Measurements from ENCODE around the gene CHRNA9.

Gene CHRNA9

DNA sequence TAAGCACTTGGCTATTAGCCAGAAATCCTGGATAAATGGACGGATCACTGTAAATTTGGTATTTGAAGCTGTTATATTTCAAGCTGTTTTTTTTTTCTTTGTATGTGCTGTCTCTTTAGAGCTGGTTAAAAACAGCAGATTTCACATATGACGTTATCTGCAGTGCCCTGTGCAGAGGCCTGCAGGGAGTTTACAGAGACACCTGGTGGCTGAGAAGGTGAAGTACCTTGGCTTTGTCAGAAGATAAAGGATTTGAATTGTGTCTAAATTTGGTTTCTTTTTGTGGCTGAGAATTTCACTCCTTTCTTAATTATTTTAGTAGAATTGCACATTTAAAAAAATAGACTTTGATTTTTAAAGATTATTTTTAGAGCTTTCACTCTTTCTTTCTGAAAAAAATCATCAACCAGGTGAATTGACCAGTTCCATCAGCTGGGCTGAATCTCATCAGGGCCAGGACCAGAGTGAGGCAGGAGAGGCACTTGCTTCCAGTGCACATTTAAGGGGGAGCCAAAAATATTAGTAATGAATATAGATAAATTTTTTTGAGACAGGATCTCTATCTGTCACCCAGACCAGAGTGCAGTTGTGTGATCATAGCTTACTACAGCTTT, 9.6 kb upstream of the CHRNA9 start:
- POLR2A ChIA-PET = no interaction called here
- TF ChIP-seq, protein P1, sequence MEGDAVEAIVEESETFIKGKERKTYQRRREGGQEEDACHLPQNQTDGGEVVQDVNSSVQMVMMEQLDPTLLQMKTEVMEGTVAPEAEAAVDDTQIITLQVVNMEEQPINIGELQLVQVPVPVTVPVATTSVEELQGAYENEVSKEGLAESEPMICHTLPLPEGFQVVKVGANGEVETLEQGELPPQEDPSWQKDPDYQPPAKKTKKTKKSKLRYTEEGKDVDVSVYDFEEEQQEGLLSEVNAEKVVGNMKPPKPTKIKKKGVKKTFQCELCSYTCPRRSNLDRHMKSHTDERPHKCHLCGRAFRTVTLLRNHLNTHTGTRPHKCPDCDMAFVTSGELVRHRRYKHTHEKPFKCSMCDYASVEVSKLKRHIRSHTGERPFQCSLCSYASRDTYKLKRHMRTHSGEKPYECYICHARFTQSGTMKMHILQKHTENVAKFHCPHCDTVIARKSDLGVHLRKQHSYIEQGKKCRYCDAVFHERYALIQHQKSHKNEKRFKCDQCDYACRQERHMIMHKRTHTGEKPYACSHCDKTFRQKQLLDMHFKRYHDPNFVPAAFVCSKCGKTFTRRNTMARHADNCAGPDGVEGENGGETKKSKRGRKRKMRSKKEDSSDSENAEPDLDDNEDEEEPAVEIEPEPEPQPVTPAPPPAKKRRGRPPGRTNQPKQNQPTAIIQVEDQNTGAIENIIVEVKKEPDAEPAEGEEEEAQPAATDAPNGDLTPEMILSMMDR (IDR thresholded peaks at IDR 0.05; ENCODE audit: control extremely low read depth, extremely low read depth, low read depth, missing control alignments) = peak; percentile 77
- DNase-seq (ENCODE audit: extremely low spot score) = peak; percentile 83
- CTCF ChIA-PET = interaction anchor here (0.6 to 8.4 kb wide), 49 partner anchors 9 to 856 kb away, joined by 3 to 84 read pairs (median 4); partner anchors contain the start of genes CHRNA9, N4BP2 and PDS5A

DNA sequence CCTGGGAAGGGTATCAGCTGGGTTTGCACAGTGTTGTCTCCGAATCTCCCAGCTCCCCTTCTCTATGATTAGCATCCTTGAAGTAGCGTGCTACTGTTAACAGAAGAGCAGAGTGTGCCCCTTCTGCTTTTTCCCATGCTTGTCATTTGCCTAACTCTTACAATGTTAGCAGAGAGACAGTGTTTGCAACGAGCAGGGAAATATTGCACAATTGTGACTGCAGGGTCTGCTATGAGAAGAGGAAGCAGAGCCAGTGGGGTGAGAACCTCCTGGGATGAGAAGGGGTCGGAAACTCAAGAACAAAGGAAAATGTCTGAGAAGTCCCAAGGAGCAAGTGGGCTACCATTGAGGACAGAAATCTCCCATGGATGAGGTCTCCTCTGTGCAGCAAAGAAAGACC, 7.8 kb upstream of the CHRNA9 start:
- ChIA-PET CTCF (interaction anchor here (1.3 to 8.4 kb wide), 7 partner anchors 9 to 271 kb away, joined by 3 to 82 read pairs (median 5); partner anchors contain the start of genes CHRNA9 and N4BP2), POLR2A (interaction anchor here (0.6 kb wide), 1 partner anchor 328 kb away, joined by 4 read pairs; no protein-coding TSS in a partner anchor)
- DNase-seq (ENCODE audit: extremely low spot score) = no peak
- TF ChIP-seq, protein P1 (IDR thresholded peaks at IDR 0.05; ENCODE audit: control extremely low read depth, extremely low read depth, low read depth, missing control alignments) = no peak

DNA sequence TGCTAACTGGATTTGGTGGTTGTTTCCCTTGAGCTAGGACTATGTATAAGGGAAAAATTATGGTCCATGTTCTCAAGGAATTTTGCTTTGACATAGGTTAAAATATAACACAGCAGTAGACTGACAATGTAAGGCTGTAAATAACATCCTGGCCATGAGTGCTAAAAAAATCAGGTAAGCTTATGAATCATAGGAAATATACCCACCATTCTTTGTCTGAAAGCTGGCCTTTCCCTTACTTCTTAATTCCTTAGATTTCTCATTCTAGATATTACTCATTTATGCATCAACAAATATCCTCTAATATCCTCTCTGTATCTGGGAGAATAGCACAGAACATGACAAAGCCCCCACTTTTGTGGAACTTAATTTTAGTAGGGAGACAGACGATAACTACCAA, 6.8 kb upstream of the CHRNA9 start:
- no peak for DNase-seq (ENCODE audit: extremely low spot score)
- POLR2A ChIA-PET = interaction anchor here (0.6 kb wide), 1 partner anchor 22 kb away, joined by 5 read pairs; no protein-coding TSS in a partner anchor
- CTCF ChIA-PET = interaction anchor here (1.1 to 8.4 kb wide), 8 partner anchors 8 to 272 kb away, joined by 3 to 82 read pairs (median 4); partner anchors contain the start of genes CHRNA9 and N4BP2
- TF ChIP-seq, protein P1 (IDR thresholded peaks at IDR 0.05; ENCODE audit: control extremely low read depth, extremely low read depth, low read depth, missing control alignments) = no peak

DNA sequence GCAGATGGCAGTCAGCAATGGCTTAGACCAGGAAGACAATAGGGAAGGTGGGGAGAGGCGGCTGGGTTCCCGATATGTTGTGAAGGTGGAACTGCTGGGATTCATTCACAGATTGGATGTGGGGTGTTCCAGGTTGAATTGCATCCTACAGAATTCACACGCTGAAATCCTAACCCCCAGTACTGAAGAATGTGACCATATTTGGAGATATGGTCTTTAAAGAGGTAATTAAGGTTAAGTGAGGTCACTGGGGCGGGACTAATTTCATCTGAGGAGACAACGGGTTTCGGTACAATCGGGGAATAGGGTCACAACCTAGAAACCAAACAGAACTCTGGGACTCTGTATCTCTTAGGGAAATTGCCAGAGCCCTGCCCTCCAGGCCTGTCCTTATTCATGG, 5.3 kb upstream of the CHRNA9 start:
- POLR2A ChIA-PET = no interaction called here
- CTCF ChIA-PET = interaction anchor here (4.7 to 5.0 kb wide), 2 partner anchors 13 kb away, joined by 23 to 61 read pairs; no protein-coding TSS in a partner anchor
- TF ChIP-seq, protein P1 (IDR thresholded peaks at IDR 0.05; ENCODE audit: control extremely low read depth, extremely low read depth, low read depth, missing control alignments) = no peak
- DNase-seq (ENCODE audit: extremely low spot score) = no peak

DNA sequence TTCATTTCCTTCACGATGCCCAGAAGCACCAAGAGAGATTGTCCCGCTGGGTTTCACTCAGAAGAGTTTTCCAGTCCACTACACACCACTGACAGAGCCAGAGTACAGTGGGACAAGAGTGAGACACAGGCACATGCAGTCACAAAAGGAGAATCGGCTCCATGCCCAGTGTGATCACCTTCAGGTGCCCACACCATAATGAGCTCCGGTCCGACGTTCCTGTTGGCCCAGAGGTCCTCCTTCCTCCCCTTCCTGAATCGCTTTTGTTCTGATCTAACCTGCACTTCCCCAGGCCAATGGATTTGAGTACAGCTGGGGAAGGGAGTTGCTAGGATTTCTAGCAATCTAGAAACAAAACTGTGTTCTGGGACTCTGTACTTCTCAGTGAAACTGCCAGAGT, 4.6 kb upstream of the CHRNA9 start:
- CTCF ChIA-PET = interaction anchor here (4.7 kb wide), 1 partner anchor 14 kb away, joined by 23 read pairs; no protein-coding TSS in a partner anchor
- TF ChIP-seq, protein P1 (IDR thresholded peaks at IDR 0.05; ENCODE audit: control extremely low read depth, extremely low read depth, low read depth, missing control alignments) = no peak
- no peak for DNase-seq (ENCODE audit: extremely low spot score)
- POLR2A ChIA-PET = interaction anchor here (0.6 kb wide), 1 partner anchor 248 kb away, joined by 6 read pairs; no protein-coding TSS in a partner anchor

DNA sequence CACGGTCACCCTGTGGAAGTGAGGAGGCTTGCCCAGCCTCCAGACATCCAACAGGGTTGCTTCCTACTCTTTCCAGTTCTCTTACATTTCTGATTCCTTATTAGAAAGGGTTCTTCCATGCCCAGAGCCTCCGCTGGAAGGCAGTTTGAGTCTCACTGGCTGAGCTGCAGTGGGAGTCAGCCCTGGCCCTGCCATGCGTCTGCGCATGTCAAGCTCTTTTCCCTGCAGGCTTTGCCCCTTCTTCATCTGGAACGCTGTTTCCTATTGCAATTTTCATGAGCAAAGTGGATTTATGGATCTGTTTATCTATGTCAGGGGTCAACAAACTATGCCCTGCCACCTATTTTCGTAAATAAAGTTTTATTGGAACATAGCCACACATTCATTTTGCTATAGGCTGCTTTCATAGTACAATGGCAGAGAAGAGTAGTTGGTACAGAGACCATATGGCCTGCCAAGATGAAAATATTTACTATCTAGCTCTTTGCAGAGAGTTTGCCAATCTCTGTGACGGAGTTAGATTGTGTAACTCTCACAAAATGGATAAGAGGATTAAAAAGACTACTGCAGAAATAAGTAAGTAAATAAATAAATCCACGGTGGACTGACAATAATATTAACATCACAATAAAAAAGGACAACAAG, 3.9 kb upstream of the CHRNA9 start:
- no peak for DNase-seq (ENCODE audit: extremely low spot score)
- TF ChIP-seq, protein P1 (IDR thresholded peaks at IDR 0.05; ENCODE audit: control extremely low read depth, extremely low read depth, low read depth, missing control alignments) = no peak
- CTCF ChIA-PET = interaction anchor here (4.7 kb wide), 1 partner anchor 14 kb away, joined by 23 read pairs; no protein-coding TSS in a partner anchor
- POLR2A ChIA-PET = no interaction called here

Measured in GM10248 (cell line).